ENCODE measurements around the gene CPNE2.
"Not testable (repeated sequence)": the region's sequence is repeated elsewhere in the genome, so short reads cannot be mapped to it uniquely, and the experiment has no call there.

The CPNE2 gene

DNA sequence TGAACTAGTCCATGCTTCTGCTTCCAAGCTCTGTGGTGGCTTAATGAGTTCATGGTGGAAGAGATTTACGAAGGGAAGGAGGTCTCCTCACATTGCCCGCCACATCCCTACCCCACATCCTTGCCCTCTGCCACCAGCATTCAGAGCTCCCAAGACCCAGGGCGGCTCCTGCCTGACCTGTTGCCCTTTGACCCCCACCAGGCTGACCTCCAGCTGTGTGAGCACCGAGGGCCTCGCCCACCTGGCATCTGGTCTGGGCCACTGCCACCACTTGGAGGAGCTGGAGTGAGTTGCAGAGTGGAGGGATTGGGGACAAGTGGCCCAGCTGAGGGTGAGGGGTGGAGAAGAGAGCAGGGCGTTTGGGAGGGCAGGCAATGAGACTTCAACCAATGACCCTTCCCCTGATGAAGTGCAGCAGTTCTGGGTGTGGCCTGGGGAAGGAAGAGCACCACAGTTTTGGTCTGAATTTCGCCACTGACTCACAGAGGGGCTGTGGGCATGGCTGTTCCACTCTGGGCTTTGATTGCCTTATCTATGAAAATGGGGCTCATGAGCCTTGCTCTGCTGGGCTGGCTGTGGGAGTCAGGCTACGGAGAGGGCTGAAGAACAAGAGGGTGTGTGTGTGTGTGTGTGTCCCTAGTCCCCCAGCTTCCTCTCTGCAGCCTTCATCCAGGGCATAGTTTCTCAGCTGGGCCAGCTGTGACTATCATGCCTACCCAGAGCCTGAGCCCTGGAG, 22.6 kb upstream of the CPNE2 start:
- DNase-seq (ENCODE audit: low spot score) = no peak

DNA sequence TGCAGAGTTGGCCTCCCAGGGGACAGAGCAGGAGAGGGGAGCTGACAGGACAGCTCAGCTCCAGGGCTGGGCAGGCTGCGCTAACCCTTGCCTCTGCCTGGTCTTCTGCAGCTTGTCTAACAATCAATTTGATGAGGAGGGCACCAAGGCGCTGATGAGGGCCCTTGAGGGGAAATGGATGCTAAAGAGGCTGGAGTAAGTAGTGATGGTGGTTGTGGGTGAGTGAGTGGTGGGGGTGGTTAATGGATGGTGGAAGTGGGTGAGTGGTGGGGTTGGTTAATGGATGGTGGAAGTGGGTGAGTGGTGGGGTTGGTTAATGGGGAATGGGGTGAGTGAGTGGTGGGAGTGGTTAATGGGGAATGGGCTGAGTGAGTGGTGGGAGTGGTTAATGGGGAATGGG, 22.0 kb upstream of the CPNE2 start:
- no peak for DNase-seq (ENCODE audit: low spot score)

DNA sequence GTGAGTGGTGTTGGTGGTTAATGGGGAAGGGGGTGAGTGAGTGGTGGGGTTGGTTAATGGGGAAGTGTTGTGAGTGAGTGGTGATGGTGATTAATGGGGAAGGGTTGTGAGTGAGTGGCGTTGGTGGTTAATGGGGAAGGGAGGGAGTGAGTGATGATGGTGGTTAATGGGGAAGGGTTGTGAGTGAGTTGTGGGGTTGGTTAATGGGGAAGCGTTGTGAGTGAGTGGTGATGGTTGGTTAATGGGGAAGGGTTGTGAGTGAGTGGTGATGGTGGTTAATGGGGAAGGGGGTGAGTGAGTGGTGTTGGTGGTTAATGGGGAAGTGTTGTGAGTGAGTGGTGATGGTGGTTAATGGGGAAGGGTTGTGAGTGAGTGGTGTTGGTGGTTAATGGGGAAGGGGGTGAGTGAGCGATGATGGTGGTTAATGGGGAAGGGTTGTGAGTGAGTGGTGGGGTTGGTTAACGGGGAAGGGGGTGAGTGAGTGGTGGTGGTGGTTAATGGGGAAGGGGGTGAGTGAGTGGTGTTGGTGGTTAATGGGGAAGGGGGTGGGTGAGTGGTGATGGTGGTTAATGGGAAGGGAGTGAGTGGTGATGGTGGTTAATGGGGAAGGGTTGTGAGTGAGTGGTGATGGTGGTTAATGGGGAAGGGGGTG, 21.2 kb upstream of the CPNE2 start:
- DNase-seq (ENCODE audit: low spot score) = not testable (repeated sequence)

DNA sequence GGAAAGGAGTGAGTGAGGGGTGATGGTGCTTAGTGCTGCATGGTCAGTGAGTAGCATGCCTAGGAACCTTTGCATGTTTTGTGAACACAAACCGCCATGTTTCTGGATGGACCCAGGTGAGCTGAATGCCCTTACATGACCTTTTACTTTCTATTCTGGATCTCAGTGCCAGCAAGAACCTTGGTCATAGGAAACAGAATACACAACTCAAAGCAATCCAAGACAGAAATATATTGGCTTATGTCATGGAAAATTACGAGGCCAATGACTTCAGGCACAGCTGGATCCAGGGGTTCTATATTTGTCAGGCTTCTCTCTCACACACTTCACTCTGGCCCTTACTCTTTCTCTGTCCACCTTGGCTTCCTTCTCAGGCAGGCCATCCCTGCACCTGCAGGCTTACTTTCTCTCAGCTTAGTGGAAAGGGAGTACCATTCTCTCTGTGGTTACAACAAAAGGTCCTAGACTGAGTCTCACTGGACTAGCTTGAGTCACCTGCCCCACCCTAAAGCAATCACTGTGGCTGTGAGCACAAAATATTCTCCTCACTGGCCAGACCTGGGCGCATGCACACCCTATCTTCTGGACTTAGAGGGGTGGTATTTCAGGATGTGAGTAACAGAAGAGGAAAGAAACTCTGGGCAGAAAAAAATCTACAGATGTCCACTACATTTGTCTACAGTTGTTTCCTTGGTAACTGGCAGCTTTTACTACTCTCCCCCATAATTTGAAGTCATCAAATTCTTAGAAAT, 20.4 kb upstream of the CPNE2 start:
- peak; percentile 69 for DNase-seq (ENCODE audit: low spot score)

DNA sequence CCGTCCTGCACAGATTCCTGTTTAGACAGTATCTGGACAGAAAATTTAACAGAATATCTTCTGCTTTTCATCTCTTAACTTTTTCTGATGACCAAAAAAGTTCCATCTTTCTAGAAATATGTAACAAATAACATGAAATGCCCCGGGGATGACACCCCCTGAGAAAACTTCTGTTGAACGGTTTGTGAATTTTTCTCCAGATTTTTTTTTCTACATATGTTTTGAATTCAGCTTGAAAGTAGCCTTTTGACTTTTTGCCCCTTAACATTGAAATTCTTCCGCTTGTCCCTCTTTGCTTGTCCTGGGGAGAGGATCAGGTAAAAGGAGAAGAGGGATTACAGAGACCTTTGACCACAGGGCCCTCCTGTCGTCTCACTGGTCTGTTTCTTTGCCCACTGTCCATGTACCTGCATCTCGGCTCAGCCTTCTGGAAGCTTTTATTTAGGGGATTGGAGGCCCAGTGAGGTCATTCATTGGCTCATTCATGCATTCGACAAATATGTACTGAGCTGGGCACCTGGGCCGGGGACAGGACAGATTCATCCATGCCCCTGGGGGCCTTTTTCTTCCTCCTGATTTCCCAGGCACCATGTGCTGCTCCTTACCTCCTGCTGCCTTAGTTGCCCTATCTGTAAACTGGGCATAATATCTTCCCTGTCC, 19.6 kb upstream of the CPNE2 start:
- no peak for DNase-seq (ENCODE audit: low spot score)

DNA sequence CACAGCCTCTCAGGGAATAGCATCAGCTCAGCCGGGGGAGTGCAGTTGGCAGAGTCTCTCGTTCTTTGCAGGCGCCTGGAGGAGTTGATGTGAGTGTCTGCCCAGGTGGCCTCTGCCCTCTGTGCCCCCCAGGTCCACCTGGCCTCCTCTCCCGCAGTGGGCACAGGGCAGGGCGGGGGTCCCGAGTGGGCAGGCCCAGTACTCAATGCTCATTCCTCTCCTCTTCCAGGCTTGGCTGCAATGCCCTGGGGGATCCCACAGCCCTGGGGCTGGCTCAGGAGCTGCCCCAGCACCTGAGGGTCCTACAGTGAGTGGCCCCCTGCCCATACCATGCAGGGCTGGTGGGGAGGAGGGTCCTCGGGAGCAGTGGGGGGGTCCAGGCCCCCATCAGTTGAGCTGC, 14.7 kb upstream of the CPNE2 start:
- no peak for DNase-seq (ENCODE audit: low spot score)

DNA sequence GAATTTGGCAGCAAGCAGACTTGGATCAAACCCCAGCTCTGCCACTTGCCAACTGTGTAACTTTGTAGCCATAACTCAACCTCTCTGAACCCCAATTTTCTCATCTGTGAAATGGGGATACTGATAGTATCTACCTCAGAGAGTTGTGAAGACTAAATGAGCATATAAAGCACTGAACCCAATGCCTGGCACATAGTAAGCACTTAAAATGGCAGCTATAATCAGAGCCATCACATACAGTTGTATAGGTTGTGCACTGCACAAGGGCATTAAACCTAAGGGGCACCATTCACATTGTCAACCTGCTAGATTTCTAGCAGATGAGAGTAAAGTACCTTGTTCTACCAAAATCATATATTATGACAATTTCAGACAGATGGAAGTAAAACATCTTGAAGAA, 10.6 kb upstream of the CPNE2 start:
- DNase-seq (ENCODE audit: low spot score) = no peak

DNA sequence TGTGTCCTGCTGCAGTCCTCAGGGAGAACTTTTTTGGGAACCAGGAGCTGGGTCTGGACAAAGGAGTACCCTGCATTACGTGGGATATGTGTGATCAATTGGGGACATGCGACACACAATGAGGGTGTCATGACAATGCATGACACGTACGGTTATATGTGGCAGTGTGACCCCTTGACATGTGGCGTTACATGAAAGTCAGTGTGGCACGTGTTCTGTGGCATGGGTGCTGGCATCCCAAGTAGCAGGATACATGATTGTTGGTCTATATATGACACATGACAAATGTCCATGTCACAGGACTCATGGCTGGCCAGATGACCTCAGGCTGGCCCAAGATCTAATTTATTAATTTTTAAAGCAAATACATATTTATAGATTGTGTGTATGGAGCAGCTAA, 9.7 kb upstream of the CPNE2 start:
- DNase-seq (ENCODE audit: low spot score) = no peak

DNA sequence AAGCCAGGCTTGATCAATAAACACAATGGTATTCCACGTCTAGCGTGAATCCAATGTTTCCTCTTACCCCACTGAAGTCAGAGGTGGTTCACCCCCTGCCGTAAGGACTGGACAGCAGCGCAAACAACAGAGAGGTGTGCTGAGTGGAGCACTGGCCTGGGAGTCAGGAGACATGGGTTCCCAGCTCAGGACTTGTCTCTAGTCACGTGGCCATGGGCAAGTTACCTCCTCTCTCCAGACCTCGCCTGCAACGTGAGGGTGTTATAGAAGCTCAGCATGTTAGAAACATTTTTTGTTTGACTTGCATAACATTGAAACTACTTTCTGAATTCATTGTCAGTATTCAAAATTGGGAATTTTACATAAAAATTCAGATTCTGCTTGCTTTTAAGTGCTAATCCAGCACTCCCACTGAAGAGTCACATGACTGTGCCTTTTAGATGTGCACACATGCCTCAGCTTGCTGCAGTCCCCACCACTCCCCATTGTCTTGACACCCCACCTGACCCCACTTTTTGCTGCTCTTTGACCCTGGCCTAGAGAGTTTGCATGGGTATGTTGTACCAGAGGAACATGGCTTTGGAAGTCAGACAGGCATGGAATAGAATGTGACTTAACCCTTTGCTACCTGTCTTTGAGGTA, 8.8 kb upstream of the CPNE2 start:
- no peak for DNase-seq (ENCODE audit: low spot score)

DNA sequence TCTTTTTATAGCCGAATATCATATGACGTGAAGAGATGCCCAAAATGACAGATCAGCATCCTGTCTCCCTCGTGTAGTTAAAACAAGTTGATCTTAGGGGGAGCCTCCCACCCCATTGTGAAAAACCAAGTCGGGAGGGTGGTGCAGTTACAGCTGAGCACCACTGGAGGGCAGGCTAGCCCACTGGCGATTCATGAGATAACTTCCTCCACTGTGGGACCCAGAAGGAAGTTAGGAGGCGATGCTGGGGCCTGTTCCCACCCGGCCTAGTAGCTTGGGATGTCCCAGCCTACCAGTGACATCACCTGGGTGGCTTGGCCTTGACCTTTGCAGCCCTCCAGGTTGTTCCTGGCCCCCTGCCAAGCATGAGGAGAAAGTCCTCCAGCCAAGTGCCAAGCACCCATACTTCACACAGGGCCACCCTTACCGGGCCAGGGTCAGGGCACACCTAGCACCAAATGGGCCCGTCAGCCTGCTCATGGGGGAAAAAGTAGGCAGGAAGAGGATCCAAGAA, 8.1 kb upstream of the CPNE2 start:
- DNase-seq (ENCODE audit: low spot score) = peak; percentile 54

DNA sequence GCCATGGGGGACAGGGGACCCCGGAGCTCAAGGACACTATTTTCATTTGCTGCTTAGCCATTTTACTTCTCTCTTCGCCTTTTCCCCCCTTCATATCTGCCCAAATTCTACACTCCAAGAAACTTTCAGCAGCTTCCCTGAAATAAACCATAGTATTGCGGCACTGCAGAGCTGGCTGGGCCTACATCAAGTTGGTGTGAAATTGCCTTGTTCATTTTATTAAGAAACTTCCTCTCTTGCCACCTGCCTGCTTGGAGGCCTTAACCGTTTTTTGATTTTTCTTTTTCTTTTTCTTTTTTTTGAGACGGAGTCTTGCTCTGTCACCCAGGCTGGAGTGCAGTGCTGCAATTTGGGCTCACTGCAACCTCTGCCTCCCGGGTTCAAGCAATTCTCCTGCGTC, 7.4 kb upstream of the CPNE2 start:
- DNase-seq (ENCODE audit: low spot score) = no peak

DNA sequence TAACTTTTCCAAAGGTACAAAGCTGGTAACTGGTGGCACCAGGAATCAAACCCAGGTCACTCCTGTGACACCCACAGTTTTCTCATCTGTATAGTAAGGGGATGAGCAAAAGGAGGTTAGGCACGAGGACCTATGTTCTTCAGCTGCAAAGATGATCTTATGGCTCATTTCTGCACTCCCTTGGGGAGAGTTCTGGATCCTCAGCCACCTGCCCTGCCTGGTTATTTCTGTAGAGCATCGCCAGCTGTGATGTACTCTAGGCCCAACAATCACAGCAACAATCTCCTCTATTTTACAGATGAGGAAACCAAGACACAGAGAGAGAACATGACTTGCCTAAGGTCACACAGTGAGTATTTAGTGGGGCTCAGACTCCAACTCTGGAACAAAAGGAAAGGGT, 5.4 kb upstream of the CPNE2 start:
- no peak for DNase-seq (ENCODE audit: low spot score)

DNA sequence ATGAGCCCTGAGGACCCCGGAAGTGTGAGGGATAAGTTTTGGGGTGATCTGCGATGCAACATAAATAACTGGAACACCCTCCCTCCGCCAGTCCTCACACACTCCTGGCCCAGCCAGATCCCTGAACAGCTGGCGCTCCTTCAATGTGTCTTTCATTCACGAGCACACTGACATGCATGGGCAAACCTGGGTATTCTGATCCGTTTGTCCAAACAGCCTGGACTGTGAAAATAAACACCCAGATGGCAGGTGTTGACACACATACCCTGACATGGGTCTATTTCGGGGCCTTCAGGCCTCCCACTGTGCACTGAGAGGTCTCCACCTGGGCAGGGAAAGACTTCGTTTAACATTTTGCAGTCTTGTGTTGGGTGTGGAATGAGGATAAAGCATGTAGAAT, 3.0 kb upstream of the CPNE2 start:
- DNase-seq (ENCODE audit: low spot score) = no peak

DNA sequence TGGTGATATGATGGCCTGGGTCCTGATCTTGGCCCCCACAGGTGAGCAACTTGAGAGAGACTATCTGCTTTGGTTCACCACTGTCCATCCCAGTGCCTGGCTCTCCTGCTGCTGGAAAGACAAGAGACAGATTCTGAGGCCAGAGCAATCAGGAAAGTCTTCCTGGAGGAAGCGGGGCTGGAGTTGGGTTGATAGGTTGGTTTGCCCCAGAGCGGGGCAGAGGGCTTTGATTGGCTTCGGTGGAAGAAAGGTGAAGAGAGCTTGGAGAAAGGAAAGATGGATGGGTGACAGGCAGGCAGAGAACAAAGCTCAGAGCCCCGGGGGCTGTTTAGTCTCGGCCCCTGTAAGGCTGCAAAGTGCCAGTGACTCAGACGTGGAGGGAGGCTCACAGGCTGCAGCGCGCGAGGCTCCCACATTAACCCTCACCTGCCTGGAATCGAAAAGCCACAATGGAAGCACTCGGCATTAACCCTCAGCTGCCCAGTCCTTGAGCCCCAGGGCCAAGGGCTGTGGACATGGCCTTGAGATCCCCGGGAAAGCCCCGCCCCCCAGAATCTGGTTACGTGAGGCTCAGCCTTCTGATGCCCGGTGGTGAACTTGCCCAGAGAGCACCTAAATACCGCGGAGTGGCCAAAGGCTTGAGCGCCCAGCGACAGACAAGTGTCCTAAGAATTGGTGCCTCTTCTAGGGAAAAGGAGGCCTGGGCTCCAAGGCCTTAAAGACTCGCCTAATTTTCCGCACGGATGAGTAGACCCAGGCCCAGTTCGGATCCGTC, 996 bp upstream of the CPNE2 start:
- DNase-seq (ENCODE audit: low spot score) = peak; percentile 60

DNA sequence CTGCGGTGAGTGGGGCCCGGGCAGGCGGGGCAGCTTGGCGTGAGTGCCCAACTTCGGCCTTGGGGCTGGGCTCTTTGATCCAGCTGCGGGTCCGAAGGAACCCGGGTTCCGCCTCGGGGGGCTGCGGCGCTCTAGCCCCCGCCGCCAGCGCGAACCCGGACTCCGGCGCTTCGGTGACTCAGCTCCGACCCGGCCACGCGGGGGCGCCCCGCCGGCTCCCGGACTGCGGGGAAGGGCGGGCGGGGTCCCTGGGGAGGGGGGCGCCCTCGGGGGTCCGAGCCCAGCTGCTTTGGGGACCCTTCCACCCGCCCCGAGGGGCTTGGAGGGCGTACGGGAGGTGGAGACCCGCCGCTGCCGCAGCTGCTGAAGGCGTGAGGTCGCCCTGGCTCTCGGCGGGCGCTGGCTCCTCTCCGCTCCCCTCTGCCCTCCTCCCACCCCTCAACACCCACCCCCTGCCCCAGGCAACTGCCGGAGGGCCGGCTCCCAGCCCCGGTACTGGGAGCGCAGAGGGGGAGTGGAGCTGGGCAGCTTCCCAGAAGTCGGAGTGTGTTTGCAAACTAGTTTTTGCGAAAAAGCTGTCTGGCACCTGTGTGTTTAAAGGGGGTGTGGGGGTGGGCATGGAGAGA, 516 bp downstream of the CPNE2 start:
- DNase-seq (ENCODE audit: low spot score) = no peak

DNA sequence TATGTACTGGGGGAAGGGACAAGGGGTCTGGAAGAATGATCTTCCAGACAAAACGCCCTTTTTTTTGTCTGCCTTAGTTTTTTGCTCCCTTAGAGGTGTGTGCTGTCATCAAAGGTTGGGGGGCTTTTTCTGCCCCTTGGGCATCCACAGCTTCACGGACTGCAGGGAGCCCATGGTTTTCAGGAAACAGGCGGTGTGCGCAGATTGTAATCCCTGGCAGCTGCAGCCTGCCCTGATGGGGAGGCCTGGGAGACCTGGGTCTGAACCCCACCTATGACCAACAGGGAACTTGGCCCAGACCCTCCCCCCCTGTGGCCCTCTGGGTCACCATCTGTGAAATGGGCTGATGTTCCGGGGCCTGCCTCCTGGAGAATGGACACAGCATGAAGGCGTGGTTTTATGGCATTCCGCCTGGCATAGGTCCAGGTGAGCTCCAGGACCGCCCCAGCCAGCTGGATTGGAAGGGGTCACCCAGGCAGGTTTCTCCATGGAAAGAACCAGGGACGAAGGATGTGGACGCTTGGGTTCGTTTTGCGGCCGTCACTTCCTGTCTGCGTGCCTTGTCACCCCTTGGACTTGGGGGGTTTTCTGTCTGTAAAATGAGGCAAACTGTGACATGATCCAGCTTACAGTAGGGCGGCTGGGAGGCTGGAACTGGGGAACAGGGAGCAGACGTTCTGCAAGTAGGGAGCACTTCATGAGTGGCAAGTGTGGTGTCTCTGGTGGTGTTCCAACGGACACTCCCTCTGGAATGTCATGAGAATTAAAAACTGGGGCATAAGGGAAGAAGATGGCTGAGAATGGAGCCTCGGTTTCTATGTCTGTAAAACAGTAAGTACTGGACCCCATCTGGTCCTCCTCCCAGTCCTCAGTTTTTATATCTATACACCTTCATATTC, 1.5 kb downstream of the CPNE2 start:
- DNase-seq (ENCODE audit: low spot score) = no peak

DNA sequence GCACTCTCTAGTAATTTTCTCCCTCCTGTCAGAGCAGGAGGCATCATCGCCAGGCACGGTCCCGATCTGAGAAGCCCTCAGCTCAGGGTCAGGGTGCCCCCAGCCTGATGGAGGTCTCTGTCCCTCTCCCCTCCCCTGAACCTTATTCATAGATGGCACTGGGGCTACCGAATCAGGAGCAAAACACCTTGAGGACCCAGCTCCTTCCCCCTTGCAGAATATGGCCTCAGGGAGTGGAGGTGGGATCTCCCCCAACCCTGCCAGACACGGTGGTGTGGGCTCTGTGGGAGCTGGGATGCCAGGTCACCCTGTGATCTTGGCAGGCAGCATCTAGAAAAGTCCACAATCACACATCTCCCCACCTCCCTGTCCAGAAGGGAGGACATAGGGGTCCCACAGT, 2.5 kb downstream of the CPNE2 start:
- DNase-seq (ENCODE audit: low spot score) = no peak

DNA sequence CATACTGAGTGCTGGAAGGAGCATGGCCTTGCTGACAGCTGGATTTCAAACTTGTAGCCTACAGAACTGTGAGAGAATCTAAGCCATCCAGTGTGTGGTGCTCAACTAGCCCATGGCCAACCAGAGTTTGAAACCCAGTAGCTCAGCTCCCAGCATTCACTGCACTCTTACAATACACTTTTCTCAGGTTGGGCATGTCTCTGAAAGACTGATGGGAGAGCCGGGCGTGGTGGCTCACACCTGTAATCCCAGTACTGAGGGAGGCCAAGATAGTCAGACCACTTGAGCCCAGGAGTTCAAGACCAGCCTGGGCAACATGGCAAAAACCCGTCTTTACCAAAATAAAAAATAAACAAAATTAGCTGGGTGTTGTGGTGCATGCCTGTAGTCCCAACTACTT, 3.8 kb downstream of the CPNE2 start:
- DNase-seq (ENCODE audit: low spot score) = no peak

DNA sequence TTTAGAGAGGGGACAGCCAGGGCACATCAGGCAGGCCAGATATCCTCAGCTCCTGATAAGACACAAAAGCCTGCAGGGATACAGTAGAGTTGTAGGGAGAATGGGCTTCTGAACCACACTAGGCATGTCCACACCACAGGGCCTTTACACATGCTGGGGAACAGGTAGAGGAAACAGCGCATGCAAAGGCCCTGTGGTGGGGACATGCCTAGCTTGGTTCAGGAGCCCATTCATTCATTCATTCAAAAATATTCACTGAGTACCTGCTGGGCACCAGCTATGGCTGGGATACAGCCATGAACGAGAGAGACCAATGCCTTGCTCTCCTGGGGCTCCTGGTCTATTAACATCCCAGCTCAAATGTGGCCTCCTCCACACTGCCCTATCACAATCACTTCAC, 4.4 kb downstream of the CPNE2 start:
- DNase-seq (ENCODE audit: low spot score) = no peak
